ENCODE results near the gene RRP9.
"Not testable (repeated sequence)": the region's sequence is repeated elsewhere in the genome, so short reads cannot be mapped to it uniquely, and the experiment has no call there.

RRP9 gene

DNA sequence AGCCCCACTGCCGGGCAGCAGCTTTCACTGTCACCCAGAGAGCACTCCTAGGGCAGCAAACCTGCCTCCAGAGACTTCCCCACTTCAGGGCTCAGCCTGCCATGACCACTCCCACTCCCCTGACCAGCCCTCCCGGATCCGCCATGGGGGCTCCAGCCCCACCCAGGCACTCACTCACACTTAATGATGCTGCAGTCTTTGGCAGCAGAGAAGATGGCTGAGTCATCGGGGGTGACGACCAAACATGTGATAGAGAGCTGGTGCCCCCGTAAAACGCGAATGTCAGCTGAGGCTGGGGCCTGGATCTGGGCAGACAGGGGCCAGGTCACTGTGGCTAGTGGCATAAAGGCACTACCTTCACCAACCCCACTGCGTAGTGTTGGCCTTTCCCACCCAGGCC lies 4.7 kb downstream of the RRP9 start:
- no peak for DNase-seq

DNA sequence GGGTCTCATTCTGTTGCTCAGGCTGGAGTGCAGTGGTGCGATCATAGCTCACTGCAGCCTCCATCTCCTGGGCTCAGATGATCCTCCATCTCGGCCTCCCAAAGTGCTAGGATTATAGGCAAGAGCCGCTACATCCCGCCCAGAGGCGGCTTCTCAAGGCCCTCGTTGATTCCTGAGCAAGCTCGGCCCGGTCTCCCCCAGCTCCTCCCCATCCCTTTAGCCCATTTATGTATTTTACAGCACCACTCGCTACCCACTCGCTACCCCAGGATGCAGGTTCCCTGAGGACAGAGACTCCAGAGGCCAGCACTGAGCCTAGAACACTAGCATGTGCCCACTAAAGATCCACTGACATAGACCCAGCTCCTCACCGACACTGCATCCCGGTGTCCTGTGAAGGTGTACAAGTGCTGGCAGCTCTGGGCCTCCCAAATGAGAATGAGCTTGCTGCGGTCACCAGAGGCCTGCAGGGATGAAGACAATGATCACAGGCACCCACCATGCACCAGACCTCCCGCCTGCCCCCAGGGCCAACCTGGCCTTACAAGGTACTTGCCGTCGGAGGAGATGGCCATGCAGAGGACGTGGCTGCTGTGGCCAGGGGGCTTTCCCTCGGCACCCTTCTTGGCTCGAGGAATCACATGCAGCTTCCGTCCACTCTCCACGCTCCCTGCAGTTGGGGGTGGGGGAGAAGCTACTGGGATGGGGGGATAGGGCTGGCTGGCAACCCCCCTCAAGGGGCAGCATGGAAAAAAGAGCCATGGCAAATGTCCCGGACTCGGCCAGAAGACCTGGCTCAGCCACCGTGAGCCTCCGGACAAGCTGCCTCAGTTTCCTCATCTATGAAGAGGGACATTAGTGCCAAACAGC lies 5.6 kb downstream of the RRP9 start:
- DNase-seq, result no peak

DNA sequence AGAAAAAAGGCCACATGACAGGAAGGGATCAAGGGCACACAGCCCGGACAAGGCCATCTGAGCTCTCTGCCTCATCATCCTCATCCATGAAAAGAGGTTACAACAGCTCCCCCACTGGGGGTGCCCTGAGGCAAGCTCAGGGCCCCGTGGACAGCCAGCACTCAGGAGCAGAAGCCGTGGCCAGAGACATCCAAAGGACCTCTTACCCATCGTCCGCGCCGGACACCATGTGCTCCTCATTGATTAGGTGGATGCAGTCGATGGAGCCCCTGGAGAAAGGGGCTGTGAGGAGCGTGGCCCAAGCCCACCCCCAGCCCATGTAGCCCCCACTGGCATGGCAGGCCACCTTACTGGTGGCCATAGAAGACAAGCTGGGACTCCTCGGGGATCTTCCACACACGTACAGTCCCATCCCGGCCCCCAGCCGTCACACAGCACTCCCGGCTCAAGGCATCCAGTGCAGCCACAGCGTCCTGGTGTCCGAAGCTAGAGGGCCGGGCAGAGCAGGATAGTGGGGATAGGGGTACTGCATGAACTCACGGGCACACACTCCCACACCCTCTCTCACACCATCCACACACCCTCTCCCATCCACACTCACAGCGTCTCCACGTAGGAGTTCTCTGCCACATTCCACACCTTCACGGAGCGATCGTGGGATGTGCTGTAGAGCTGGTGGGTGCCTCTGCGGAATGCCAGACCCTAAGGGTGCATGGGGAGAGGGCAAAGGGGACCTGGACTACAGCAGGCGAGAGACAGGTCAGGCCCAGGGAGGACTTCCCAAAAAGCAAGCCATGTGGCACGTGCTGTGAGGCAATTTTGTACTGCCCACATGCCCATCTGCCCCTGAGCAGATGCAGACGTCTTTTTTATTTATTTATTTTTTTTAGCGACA lies 6.5 kb downstream of the RRP9 start:
- DNase-seq, result no peak

DNA sequence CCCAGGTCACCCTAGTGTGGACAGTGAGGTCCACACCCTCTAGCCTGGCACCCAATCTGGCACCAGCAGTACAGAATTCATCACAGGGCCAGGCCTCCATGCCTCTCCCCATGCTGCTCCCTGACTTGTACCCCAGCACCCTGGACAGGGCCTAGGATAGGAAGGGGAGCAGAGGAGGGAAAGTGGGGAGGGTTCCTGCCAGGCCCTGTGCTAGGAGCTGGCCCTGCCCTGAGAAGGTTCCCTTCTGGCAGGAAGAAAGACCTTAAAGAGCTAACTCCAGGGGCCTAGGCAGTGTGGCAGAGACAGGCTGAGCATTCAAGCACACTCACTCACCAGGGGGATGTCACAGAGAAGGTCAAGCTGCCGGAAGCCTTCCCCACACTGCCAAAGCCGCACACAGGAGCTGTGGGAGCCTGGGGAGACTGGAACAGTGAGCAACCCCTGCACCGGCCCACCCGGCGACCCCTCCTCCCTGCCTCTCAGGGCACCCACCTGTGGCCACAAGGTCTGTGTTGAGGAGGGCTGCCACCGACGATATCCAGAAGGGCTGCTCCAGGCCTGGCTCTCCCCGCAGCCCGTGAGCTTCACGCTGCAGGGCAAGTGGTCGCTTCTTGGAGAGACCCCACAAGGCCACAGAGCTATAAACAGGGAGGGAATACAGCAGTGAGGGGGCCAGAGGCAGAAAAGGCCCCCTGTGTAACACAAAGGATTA lies 7.4 kb downstream of the RRP9 start:
- DNase-seq, result no peak

DNA sequence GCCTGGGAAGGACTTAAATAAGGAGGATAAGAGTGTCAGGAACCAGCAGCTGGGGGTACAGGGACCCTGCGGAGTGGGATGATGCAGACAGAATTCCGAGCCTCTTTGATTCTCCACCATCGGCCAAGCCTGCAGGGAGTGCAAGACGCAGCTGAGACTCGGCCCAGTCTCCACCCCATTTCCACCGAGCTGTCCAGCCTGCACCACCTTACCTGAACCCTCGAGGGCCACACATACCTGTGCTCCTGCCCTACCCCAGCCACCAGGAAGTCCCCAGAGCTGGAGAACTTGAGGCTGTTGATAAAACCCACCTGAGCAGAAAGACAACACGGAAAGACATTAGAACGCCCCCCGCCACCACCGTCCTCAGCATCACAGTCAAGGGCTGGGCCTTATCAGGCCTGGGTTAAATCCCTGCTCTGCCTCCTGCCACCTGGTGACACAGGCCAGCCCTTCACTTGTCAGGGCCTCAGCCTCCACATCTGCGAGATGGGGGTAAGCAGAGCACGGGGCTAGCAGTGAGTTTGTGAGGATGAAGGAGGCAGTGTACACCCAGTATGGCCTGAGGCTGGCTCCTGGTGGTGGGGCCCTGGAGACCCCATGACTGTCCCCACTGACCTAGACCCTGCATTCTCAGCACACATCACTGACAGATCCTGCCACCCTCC lies 8.1 kb downstream of the RRP9 start:
- DNase-seq, result no peak

DNA sequence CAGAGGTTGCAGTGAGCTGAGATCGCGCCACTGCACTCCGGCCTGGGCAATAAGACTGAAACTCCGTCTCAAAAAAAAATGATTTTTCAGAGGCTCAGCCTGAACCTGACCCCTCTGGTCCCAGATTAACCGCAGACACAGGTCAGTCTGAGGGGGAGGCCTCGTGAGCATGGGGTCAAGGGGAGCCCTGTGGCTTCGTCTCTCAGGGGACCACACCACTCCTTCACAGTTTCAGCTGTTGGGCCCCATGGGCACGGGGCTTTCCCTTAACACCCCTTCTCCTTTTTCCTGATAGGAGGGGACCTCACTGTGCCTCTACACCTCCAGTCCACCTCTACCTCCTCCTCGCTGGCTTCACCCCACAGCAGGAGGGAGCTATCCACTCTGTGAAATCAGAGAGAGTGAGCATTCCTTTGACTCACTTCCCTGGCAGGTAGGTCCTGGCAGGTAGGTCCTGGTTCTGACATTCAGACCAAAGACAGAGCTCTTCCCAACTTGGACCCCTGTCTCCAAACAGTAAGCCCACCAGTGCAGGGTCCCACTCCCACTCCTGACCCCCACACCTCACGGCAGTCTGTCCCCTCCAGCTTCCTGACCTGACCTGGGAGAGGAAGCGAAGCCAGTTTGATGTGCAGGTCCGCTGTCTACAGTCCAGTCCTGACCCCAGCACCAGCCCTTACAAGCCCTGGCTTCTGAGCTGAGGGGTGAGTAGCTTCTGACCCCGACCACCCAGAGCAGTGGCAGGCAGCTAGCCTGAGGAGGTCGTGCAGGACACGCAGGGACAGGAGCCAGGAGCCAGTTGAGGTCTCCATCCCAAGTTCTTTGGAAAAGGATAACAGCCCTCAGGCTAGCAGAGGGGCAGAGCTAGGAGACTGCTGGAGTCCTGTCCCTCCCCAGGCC lies 9.0 kb downstream of the RRP9 start:
- DNase-seq, result no peak

DNA sequence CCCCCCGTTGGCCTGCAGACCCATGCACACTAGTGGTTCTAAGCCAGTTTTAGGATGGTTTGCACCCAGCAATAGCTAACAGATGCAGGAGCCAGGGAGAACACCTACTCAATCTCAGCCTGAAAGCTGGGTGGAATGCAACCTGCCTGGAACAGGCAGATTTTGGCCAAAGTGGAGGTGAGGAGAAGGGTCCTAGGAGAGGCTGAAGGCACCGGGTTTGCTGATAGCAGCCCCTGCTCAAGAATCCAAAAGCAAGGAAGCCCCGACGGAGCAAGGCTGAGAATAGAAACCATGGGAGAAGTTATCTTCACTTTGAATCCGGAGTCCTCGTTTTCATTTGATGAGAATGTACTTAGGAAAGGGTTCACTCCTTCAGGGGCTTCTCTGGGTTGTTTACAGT lies 9.9 kb downstream of the RRP9 start:
- no peak for DNase-seq

DNA sequence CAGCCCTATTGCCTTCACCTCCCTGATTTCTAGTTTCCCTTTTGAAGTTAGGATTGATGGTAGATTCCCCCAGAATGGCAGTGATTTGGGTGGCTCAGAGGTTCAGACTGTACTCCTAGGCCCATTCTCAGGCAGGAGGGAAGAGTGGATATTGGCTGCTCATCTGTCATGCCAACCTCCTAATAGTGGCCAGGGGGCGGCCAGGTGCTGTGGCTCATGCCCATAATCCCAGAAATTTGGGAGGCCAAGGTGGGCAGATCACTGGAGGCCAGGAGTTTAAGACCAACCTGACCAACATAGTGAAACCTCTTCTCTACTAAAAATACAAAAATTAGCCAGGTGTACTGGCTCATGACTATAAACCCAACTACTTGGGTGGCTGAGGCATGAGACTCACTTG lies 11.3 kb downstream of the RRP9 start:
- no peak for DNase-seq

DNA sequence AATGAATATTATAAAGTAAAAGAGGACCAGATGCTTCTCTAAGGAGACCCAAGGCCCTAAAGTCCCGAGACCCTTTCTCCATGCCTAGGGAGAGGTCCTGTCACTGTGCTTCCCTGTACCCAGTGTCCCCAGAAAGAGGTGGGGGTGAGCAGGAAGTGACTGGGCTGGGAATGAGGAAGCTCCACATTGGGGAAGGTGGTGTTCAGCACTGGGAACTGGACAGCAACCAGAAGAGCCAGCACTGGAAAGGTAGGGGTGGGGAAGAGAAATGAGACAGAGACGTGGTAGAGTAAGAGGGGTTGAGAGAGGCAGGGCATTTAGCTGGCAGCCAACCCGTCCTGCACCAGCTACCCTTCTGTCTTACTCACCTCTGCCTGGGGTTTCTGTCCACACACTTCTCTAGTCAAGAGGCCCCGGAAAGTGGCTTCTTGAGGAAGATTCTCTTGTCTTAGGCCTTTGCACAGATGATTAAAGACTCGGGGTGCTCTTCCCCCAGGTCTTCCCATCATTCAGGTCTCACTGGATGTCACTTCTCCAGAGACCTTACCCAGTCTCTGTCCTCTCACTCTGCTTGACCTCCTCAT lies 12.2 kb downstream of the RRP9 start:
- no peak for DNase-seq

DNA sequence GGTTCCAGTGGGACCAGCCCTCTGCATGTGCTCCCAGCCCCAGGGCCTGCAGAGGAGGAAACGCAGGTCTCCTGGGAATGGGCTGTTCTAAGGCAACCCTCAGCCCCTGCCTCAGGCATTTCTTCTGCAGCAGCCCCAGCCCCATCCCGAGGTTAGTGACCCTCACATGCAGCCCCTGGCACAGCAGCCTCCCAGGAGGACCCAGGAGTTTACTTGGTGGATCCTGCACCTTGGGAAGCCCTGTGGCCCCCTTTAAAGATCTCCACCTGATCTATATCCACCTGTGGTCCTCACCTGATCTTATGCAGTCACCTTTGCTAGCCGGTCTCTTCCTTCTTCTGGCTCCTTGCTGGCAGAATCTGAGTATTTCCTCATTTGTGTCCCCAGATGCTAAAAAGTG lies 12.7 kb downstream of the RRP9 start:
- not testable (repeated sequence) for DNase-seq

DNA sequence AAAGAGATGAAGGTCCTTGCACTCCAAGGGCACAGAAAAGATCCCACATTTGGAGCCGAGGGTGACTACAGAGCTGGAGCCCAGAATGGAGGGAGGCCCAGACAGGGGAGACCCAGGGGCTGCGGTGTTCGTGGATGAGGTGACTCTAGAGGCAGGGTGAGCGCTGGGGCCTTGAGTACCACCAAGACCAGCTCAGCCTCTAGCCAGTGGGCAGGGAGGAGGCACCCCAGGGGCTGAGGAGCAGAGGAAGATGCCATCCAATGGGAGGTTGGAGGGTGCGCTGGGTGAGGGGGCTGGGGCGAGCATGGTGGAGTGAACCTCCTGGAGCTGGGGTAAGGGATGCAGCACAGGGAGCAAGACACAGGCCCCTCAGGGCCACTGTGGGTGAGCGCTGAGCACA lies 13.3 kb downstream of the RRP9 start:
- DNase-seq, result no peak

DNA sequence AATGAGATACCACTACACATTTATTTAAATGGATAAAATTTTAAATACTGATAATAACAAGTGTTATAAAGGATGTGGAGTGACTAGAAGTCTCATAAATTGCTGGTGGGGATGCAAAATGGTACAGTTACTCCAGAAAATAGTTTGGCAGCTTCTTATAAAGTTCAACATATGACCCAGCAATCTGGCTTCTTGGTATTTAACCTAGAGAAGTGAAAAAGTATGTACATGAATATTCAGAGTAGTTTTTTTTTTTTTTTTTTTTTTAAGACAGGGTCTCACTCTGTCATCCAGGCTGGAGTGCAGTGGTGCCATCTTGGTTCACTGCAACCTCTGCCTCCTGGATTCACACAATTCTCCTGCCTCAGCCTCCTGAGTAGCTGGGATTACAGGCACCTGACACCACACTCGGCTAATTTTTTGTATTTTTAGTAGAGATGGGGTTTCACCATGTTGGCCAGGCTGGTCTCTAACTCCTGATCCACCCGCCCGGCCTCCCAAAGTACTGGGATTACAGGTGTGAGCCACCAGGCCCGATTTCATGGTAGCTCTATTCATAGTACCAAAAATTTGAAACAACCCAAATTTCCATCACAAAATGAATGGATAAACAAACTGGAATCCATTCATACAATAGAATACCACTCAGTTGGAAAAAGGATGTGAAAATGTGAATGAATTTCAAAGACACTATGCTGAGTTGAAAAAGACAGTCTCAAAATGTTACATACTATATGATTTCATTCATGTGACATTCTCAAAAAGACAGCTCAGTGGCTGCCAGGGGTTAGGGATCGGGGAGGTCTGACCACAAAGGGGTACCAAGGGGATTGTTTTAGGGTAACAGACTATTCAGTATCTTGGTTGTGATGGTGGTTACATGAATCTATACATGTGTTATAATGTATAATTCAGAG lies 14.4 kb downstream of the RRP9 start:
- no peak for DNase-seq

DNA sequence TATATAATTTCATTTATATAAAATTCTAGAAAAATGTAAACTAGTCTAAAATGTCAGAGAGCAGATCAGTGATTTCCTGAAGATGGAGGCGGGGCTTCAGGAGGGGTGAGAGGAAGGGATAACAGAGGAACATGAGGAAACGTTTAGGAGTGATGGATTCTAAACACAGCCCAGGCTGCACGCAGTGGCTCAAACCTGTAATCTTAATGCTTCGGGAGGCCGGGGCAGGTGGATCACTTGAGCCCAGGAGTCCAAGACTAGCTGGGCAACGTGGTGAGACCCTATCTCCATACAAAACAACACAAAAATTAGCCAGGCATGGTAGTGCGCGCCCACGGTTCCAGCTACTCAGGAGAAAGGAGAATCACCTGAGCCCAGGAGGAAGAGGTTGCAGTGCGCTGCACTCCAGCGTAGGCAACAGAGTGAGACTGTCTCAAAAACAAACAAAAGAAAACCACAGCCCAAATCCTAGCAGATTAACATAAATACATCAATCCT lies 20.6 kb downstream of the RRP9 start:
- DNase-seq, result no peak

DNA sequence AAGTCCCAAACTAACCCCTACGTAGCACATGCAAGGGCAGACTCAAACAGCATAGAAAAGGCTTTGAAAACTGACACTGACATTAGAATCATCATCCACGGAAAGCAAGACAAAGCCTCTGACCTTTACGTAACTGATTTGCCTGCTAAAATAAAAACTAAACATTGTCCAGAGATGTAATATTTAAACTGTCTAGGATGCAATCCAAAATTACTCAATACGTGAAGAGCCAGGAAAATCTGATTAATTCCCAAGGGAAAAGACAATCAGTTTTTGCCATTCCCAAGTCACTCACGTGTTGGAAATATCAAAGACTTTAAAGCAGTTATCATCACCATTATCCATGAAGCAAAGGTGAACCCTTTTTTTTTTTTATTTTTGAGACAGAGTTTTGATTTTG lies 25.3 kb downstream of the RRP9 start:
- no peak for DNase-seq

DNA sequence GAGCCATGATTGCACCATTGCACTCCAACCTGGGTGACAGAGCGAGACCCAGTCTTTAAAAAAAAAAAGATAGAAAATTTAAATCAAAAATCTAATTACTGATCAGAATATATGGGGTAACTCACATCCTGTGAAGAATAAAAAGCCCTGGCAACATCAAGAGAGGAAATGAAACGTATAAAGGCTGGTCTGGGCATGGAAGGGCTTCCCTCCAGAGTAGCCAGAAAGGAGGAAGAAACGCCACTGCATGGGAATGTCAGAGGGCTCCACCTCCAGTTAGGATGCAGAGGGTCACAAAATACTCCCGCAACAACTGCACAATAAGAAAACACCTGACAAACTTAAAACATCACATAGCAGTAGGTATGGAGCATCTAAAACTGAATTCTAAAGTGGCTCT lies 33.7 kb downstream of the RRP9 start:
- no peak for DNase-seq

DNA sequence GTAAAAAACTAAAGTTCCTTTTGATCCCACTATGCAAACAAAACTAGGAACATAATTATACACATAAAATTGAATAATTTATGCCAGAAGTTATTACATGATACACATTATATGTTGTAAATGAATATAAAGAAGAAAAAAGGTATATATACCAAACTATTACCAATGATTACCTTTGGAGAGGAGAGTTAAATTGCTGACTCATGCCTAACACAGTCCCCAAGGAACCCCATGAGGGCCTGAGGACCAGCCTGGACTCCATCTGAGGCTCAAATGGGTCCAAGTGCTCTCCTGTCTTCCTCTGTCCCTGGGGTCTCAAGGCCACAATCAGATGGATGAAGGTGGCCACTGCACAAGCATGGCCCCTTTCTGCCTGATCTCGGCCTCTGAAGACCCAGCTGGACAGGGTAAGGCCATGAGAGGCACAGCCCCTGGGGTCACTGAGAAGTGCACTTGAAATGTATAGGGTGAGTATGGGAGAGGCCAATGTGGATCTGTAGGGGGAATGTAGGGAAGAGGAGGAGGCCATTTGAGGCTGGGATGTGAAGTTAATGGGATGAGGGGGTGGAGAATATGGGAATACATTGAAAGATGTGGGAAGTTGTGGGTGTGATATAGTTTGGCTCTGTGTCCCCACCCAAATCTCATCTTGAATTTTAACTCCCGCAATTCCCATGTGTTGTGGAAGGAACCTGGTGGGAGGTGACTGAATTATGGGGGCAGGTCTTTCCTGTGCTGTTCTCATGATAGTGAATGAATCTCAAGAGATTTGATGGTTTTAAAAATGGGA lies 37.5 kb downstream of the RRP9 start:
- no peak for DNase-seq

DNA sequence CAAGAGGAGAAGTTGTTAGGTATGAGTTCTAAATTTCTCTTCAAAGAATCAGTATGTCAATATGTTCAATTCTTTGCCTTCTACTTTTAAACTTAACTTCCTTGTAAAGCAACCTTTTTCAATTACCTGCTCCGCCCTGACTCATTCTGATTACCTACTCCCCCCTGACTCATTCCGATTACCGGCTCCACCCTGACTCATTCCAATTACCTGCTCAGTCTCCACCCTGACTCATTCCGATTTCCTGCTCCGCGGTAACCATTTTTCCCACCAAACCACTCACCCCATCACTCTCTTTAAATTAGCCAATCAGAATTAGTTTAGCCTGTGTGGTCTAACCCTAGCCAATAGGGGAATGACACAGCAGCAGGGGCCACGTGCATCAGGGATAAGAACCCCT lies 39.3 kb downstream of the RRP9 start:
- not testable (repeated sequence) for DNase-seq

DNA sequence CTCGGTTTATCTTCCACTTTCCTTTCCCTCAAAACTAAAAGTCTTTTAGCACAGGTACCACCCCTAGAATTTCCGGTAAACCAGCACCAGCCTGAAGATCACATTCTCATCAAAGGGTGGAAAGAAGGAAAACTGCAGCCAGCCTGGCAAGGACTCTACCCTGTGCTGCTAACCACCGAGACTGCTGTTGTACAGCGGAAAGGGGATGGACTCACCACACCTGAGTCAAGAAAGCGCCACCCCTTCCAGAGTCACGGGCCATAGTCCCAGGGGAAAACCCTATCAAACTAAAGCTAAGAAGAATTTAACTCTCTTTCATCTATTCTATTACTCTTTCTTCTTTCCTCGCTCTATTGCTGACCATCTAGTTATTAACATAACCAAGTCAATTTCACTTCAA lies 41.7 kb downstream of the RRP9 start:
- not testable (repeated sequence) for DNase-seq

DNA sequence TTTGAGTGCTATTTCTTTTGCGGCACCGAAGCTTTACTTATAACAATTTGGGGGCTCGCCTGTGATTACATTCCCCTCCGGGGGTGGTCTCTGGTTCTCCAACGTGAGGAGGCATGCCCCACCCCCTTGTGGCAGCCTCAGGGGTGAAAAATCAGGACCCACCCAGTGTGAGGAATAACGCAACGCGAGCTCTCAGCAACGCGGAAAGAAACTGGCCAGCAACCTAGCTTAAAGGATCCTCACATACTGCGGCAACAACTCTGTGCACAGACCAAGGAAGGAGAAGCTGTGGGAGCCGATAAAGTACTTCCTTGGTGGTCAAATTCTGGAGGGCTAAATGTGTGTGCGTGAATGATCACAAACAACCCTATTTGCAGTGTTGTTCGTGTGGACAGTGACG lies 44.3 kb downstream of the RRP9 start:
- no peak for DNase-seq
